Ectodermal cell (in vitro differentiated cells): ENCODE data around the gene MRNIP.

Source experiments
- H3K27ac ChIP-seq: 2 replicates; pipeline ENCODE4 v1.7.0; 2013; ENCODE audit warnings: mild to moderate bottlenecking, low read depth, low read length; ENCODE audit not compliant: insufficient read depth, poor library complexity, severe bottlenecking
- H3K27me3 ChIP-seq: 2 replicates; pipeline ENCODE4 v1.7.0; 2013; ENCODE audit warnings: mild to moderate bottlenecking, low read length; ENCODE audit not compliant: insufficient read depth, control insufficient read depth, poor library complexity, severe bottlenecking
- H3K36me3 ChIP-seq: one replicate; pipeline ENCODE4 v1.7.0; 2013; ENCODE audit warnings: low read length; ENCODE audit not compliant: control insufficient read depth, insufficient read depth
- H3K4me1 ChIP-seq: one replicate; pipeline ENCODE4 v1.7.0; 2013; ENCODE audit warnings: low read length; ENCODE audit not compliant: control insufficient read depth, insufficient read depth
- H3K4me3 ChIP-seq: 2 replicates; pipeline ENCODE4 v1.7.0; 2013; ENCODE audit warnings: low read depth, low read length, control low read depth; ENCODE audit not compliant: insufficient read depth
- H3K9me3 ChIP-seq: 2 replicates; pipeline ENCODE4 v1.7.0; 2013; ENCODE audit warnings: mild to moderate bottlenecking, low read length, moderate library complexity; ENCODE audit not compliant: control insufficient read depth
- WGBS, 2 experiments: methylation state at CpG; one replicate each; pipeline ENCODE4 v1.1.7; 2013; ENCODE audit warnings: missing lambda C conversion rate in 2 of 2; 5-methylcytosine and 5-hydroxymethylcytosine counted together

Gene MRNIP

GRCh38 chr5:179866241-179867078 is 7.8 kb upstream of the MRNIP start:
- Histone ChIP-seq H3K9me3 (no peaks in the 10 kb centered on the region), H3K4me3 (no peak overlapping the region), H3K27me3 (no peaks in the 10 kb centered on the region), H3K4me1 (peaks cover 25% of the 10 kb centered on the region), H3K27ac (no peak overlapping the region), H3K36me3 (peaks cover 12% of the 10 kb centered on the region)
- WGBS, 2 experiments = 94 to 95% methylated on average over 21 of the region's 21 CpGs

- Histone ChIP-seq H3K27ac (no peak overlapping the region), H3K27me3 (no peaks in the 10 kb centered on the region), H3K9me3 (no peaks in the 10 kb centered on the region), H3K4me3 (no peak overlapping the region), H3K4me1 (peaks cover 23% of the 10 kb centered on the region), H3K36me3 (peaks cover 8% of the 10 kb centered on the region)
- 93 to 95% methylated on average over 15 of the region's 15 CpGs for WGBS, 2 experiments
These were observed 7.0 kb upstream of the MRNIP start for GRCh38 chr5:179865491-179866240.

GRCh38 chr5:179864686-179865085 is 6.1 kb upstream of the MRNIP start:
- WGBS, 2 experiments = 95% methylated on average over 7 of the region's 7 CpGs
- Histone ChIP-seq H3K36me3 (peaks cover 8% of the 10 kb centered on the region), H3K4me3 (no peak overlapping the region)

GRCh38 chr5:179863449-179864085 is 5.0 kb upstream of the MRNIP start:
- Histone ChIP-seq H3K9me3 (no peaks in the 10 kb centered on the region), H3K27me3 (no peaks in the 10 kb centered on the region), H3K36me3 (peaks cover 8% of the 10 kb centered on the region), H3K4me1 (peaks cover 2% of the 10 kb centered on the region), H3K4me3 (no peak overlapping the region), H3K27ac (no peak overlapping the region)
- 96% methylated on average over 31 of the region's 31 CpGs for WGBS, 2 experiments

More at GRCh38 chr5:179864686-179865085, 6.1 kb upstream of the MRNIP start:
- Histone ChIP-seq H3K4me1 (peaks cover 13% of the 10 kb centered on the region), H3K27ac (no peak overlapping the region), H3K9me3 (no peaks in the 10 kb centered on the region), H3K27me3 (no peaks in the 10 kb centered on the region)

GRCh38 chr5:179862891-179863290 is 4.3 kb upstream of the MRNIP start:
- Histone ChIP-seq H3K4me3 (no peak overlapping the region), H3K27me3 (no peaks in the 10 kb centered on the region), H3K9me3 (no peaks in the 10 kb centered on the region), H3K36me3 (peaks cover 8% of the 10 kb centered on the region), H3K4me1 (no peaks in the 10 kb centered on the region), H3K27ac (no peak overlapping the region)
- WGBS, 2 experiments = 94 to 97% methylated on average over 9 of the region's 9 CpGs

GRCh38 chr5:179862296-179862695 is 3.7 kb upstream of the MRNIP start:
- Histone ChIP-seq H3K27ac (no peak overlapping the region), H3K27me3 (no peaks in the 10 kb centered on the region), H3K9me3 (no peaks in the 10 kb centered on the region), H3K36me3 (peaks cover 8% of the 10 kb centered on the region), H3K4me3 (no peak overlapping the region), H3K4me1 (no peaks in the 10 kb centered on the region)
- WGBS, 2 experiments = 93 to 96% methylated on average over 2 of the region's 2 CpGs

GRCh38 chr5:179860301-179860700 is 1.7 kb upstream of the MRNIP start:
- H3K36me3 ChIP-seq = peaks cover 8% of the 10 kb centered on the region
- no peaks in the 10 kb centered on the region for H3K9me3 ChIP-seq
- 63 to 64% methylated on average over 11 of the region's 11 CpGs for WGBS, 2 experiments
- no peaks in the 10 kb centered on the region for H3K27me3 ChIP-seq
- H3K4me1 ChIP-seq = no peaks in the 10 kb centered on the region
- no peak overlapping the region for H3K27ac ChIP-seq
- no peak overlapping the region for H3K4me3 ChIP-seq

- WGBS, 2 experiments = 1% methylated on average over 32 of the region's 32 CpGs
These were observed 404 bp downstream of the MRNIP start for GRCh38 chr5:179858241-179858585.

GRCh38 chr5:179854356-179854755 is 4.3 kb downstream of the MRNIP start:
- 94 to 96% methylated on average over 8 of the region's 8 CpGs for WGBS, 2 experiments
- Histone ChIP-seq H3K27ac (no peak overlapping the region), H3K4me3 (no peak overlapping the region), H3K27me3 (no peaks in the 10 kb centered on the region), H3K36me3 (peaks cover 21% of the 10 kb centered on the region), H3K4me1 (no peaks in the 10 kb centered on the region), H3K9me3 (no peaks in the 10 kb centered on the region)

More at GRCh38 chr5:179858241-179858585, 404 bp downstream of the MRNIP start:
- peak overlapping the region; percentile 98 for H3K4me3 ChIP-seq
- peak overlapping the region; percentile 36 for H3K27ac ChIP-seq
- H3K27me3 ChIP-seq = no peaks in the 10 kb centered on the region
- no peaks in the 10 kb centered on the region for H3K9me3 ChIP-seq
- no peaks in the 10 kb centered on the region for H3K4me1 ChIP-seq
- peaks cover 8% of the 10 kb centered on the region for H3K36me3 ChIP-seq

- peaks cover 28% of the 10 kb centered on the region for H3K36me3 ChIP-seq
These were observed 5.5 kb downstream of the MRNIP start for GRCh38 chr5:179852993-179853547.

More at GRCh38 chr5:179852993-179853547, 5.5 kb downstream of the MRNIP start:
- no peaks in the 10 kb centered on the region for H3K4me1 ChIP-seq
- no peak overlapping the region for H3K27ac ChIP-seq
- no peaks in the 10 kb centered on the region for H3K27me3 ChIP-seq
- no peak overlapping the region for H3K4me3 ChIP-seq
- no peaks in the 10 kb centered on the region for H3K9me3 ChIP-seq
- 92% methylated on average over 8 of the region's 8 CpGs for WGBS, 2 experiments
